GM23338 (cell line): ENCODE measurements around the gene HTR7.

ENCODE experiments used
- EZH2 ChIP-seq: fragments of 200-600 bp; sonication (generic); IDR thresholded peaks from one replicate; pipeline ENCODE4 v1.8.0; 2017; ENCODE audit warnings: antibody characterized with exemption, mild to moderate bottlenecking, low read depth; ENCODE audit not compliant: unreplicated experiment
- EZH2phosphoT487 ChIP-seq: fragments of 200-600 bp; sonication (generic); IDR thresholded peaks from one replicate; pipeline ENCODE4 v1.8.1; 2018; ENCODE audit warnings: antibody characterized with exemption; ENCODE audit not compliant: unreplicated experiment

- TF ChIP-seq EZH2 (no peak), EZH2phosphoT487 (no peak)
Measured at GRCh38 chr10:90745565-90745964, 112.3 kb downstream of the HTR7 start.
